PFSK-1 (cell line): ENCODE data around the gene ATN1.

Experiments
- FOXP2 ChIP-seq: optimal IDR thresholded peaks from 2 replicates; pipeline ENCODE3; 2011; ENCODE audit warnings: borderline replicate concordance, control low read depth, inconsistent platforms; ENCODE audit not compliant: insufficient read depth; ENCODE audit errors: extremely low read length, extremely low read depth
- POLR2AphosphoS5 ChIP-seq: IDR thresholded peaks from 2 replicates; pipeline ENCODE4 v1.6.1; 2012; ENCODE audit warnings: low read depth, mild to moderate bottlenecking, control low read depth, low read length, moderate library complexity
- SIN3A ChIP-seq: IDR thresholded peaks from 2 replicates; pipeline ENCODE4 v1.6.1; 2012; ENCODE audit warnings: mild to moderate bottlenecking, low read length, moderate library complexity, borderline replicate concordance; ENCODE audit not compliant: insufficient read depth
- TAF1 ChIP-seq: IDR thresholded peaks from 2 replicates; pipeline ENCODE4 v1.6.1; 2012; ENCODE audit warnings: low read length, control low read depth, borderline replicate concordance; ENCODE audit not compliant: insufficient read depth
- TF ChIP-seq, protein P1 (sequence below), 2 experiments: IDR thresholded peaks; 2 replicates each; pipeline versions ENCODE4 v1.6.1 to v1.8.0; 2011 to 2012; ENCODE audit warnings: low read depth in 2 of 2, low read length in 2 of 2, control low read depth in 1 of 2, inconsistent platforms in 1 of 2, mild to moderate bottlenecking in 1 of 2, moderate library complexity in 1 of 2; ENCODE audit not compliant: insufficient read depth in 1 of 2

DNA sequence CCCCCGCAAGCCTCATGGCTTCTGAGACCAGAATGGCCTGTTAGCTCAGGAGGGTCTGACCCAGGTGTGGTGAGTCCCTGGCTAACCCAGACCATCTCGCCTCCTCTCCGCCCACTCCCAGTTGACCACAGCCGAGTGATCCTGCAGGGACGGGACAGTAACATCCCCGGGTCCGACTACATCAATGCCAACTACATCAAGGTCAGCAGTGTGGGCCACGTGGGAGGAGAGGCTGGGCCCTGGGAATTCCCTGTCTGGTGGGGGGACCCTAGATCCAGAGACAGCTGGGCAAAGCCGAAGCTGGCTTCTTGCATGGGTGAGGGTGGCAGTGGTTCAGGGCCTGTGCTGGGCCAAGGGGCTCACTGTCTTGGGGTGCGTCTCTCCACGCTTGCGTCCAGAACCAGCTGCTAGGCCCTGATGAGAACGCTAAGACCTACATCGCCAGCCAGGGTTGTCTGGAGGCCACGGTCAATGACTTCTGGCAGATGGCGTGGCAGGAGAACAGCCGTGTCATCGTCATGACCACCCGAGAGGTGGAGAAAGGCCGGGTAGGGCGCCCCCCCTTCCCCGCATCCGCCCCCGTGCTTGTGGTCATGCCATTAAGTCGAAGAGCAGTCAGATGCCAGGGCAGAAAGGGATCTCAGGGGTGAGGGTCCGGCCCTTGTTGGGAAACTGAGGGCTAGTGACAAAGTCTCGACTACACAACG, 28.4 kb downstream of the ATN1 start:
- TF ChIP-seq TAF1, result no peak
- TF ChIP-seq, protein P1, sequence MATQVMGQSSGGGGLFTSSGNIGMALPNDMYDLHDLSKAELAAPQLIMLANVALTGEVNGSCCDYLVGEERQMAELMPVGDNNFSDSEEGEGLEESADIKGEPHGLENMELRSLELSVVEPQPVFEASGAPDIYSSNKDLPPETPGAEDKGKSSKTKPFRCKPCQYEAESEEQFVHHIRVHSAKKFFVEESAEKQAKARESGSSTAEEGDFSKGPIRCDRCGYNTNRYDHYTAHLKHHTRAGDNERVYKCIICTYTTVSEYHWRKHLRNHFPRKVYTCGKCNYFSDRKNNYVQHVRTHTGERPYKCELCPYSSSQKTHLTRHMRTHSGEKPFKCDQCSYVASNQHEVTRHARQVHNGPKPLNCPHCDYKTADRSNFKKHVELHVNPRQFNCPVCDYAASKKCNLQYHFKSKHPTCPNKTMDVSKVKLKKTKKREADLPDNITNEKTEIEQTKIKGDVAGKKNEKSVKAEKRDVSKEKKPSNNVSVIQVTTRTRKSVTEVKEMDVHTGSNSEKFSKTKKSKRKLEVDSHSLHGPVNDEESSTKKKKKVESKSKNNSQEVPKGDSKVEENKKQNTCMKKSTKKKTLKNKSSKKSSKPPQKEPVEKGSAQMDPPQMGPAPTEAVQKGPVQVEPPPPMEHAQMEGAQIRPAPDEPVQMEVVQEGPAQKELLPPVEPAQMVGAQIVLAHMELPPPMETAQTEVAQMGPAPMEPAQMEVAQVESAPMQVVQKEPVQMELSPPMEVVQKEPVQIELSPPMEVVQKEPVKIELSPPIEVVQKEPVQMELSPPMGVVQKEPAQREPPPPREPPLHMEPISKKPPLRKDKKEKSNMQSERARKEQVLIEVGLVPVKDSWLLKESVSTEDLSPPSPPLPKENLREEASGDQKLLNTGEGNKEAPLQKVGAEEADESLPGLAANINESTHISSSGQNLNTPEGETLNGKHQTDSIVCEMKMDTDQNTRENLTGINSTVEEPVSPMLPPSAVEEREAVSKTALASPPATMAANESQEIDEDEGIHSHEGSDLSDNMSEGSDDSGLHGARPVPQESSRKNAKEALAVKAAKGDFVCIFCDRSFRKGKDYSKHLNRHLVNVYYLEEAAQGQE (IDR thresholded peaks at IDR 0.05; ENCODE audit: insufficient read depth in 1 of 2, low read depth in 2 of 2, low read length in 2 of 2), result no peak
- no peak for TF ChIP-seq POLR2AphosphoS5
- TF ChIP-seq SIN3A, result no peak
- no peak for TF ChIP-seq FOXP2
